Measurements from ENCODE around the gene RAB3IL1.

GRCh38 chr11:61947486-61948210, 30.3 kb upstream of the RAB3IL1 start:
- TF ChIP-seq, protein P1, sequence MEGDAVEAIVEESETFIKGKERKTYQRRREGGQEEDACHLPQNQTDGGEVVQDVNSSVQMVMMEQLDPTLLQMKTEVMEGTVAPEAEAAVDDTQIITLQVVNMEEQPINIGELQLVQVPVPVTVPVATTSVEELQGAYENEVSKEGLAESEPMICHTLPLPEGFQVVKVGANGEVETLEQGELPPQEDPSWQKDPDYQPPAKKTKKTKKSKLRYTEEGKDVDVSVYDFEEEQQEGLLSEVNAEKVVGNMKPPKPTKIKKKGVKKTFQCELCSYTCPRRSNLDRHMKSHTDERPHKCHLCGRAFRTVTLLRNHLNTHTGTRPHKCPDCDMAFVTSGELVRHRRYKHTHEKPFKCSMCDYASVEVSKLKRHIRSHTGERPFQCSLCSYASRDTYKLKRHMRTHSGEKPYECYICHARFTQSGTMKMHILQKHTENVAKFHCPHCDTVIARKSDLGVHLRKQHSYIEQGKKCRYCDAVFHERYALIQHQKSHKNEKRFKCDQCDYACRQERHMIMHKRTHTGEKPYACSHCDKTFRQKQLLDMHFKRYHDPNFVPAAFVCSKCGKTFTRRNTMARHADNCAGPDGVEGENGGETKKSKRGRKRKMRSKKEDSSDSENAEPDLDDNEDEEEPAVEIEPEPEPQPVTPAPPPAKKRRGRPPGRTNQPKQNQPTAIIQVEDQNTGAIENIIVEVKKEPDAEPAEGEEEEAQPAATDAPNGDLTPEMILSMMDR (IDR thresholded peaks at IDR 0.05) = peak; percentile 73 to 91 (median 87)
- no peak for TF ChIP-seq POLR2A (IDR thresholded peaks at IDR 0.05)
